ENCODE results near the gene TMEM87B.

GRCh38 chr2:112147382-112148168, 92.5 kb downstream of the TMEM87B start:
- TF ChIP-seq ATF3 (CRISPR knock-in tag; conservative IDR thresholded peaks at IDR 0.05) (no peak), IRF2 (CRISPR knock-in tag; IDR thresholded peaks at IDR 0.05; ENCODE audit: borderline replicate concordance, low read depth) (no peak), CTCF (IDR thresholded peaks at IDR 0.05) (no peak), JUN (CRISPR knock-in tag; IDR thresholded peaks at IDR 0.05) (no peak), ATF1 (CRISPR knock-in tag; IDR thresholded peaks at IDR 0.05) (no peak), ZNF219 (CRISPR knock-in tag; IDR thresholded peaks at IDR 0.05; ENCODE audit: borderline replicate concordance) (no peak), GABPB1 (CRISPR knock-in tag; IDR thresholded peaks at IDR 0.05) (no peak), STAT6 (CRISPR knock-in tag; conservative IDR thresholded peaks at IDR 0.05; ENCODE audit: low read depth) (no peak), CBFB (CRISPR knock-in tag; IDR thresholded peaks at IDR 0.05; ENCODE audit: low read depth) (no peak), USF2 (CRISPR knock-in tag; IDR thresholded peaks at IDR 0.05) (no peak), ZNF232 (CRISPR knock-in tag; IDR thresholded peaks at IDR 0.05) (no peak)
